ENCODE results near the gene XXYLT1.

DNA sequence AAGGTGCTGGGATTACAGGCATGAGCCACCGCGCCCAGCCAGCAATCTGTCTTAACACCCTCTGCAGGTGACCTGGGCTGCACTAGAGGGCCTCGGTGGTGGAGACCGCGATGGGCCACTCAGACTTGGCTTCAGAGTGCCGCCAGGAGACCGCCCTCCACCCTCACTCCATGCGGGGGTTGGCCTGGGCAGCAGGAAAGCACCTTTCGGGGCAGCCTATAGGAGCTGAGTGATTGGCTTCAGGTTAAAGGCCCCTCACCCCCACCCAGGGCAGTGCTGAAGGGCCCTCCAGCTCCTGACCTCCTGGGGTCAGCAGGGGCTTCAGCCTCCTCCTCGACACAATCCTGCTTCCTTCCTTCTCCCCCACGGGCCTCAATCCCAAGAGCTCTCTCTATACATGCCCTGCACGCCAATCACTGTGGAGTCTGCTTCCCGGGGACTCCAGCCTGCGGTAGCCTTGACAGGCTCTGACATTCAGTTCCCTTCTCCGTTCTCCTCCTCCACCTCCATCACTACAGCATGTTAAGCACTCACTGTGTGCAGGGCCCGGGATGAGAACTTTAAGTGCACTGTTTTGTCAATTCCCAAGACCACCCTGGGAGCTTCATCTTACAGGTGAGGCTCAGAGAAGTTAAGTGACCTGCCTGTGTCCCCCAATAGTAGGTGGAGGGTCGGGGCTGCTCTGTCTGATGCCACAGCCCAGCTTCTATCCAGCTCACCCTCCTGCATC is 225.3 kb downstream of the XXYLT1 start:
- TF ChIP-seq POLR2A (IDR thresholded peaks at IDR 0.05; ENCODE audit: low read depth, low read length) (no peak), TAF1 (IDR thresholded peaks at IDR 0.05; ENCODE audit: borderline replicate concordance, low read depth, low read length) (no peak)
